Gastrocnemius medialis (tissue), 4 donors: ENCODE data around the gene SPATS2L. TPM values are rescaled to one million over a fixed set of nuclear protein-coding genes. Genes with fewer than 3 reads are reported as not detected.

Experiments
- ATAC-seq, 2 donors: fragments of 150-250 bp; one replicate each; pipeline ENCODE4 v1.9.1; 2016
- DNase-seq, 2 donors: peaks; one replicate each; pipeline ENCODE4 v3.0.0-alpha.2; 2019
- H3K27ac ChIP-seq, 4 donors: fragments of 200-600 bp; sonication (generic); 1 replicate in 1 of 4; 2 replicates in 3 of 4; pipeline ENCODE4 v1.5.1; 2016 to 2018; ENCODE audit warnings: mild to moderate bottlenecking in 2 of 4, moderate library complexity in 1 of 4
- H3K27me3 ChIP-seq, 3 donors: fragments of 200-600 bp; sonication (generic) in 2 of 3; 1 replicate in 1 of 3; 2 replicates in 2 of 3; pipeline versions ENCODE4 v1.5.1 to v1.6.0; 2016 to 2019; ENCODE audit warnings: mild to moderate bottlenecking in 1 of 3, moderate library complexity in 1 of 3
- H3K36me3 ChIP-seq, 2 donors: fragments of 200-600 bp; sonication (generic) in 1 of 2; one replicate each; pipeline ENCODE4 v1.5.1; 2017 to 2018
- H3K4me1 ChIP-seq, 2 donors: fragments of 200-600 bp; sonication (generic) in 1 of 2; one replicate each; pipeline ENCODE4 v1.5.1; 2016 to 2017; ENCODE audit warnings: mild to moderate bottlenecking in 2 of 2
- H3K4me3 ChIP-seq, 4 donors: fragments of 200-600 bp; sonication (generic) in 3 of 4; 1 replicate in 1 of 4; 2 replicates in 3 of 4; pipeline ENCODE4 v1.5.1; 2016 to 2019; ENCODE audit warnings: mild to moderate bottlenecking in 2 of 4
- H3K9me3 ChIP-seq, 3 donors: fragments of 200-600 bp; sonication (generic) in 2 of 3; 1 replicate in 1 of 3; 2 replicates in 2 of 3; pipeline ENCODE4 v1.5.1; 2016 to 2019
- CTCF ChIP-seq, 5 experiments: fragments of 450-650 bp in 3 of 5; fragments of 200-600 bp in 2 of 5; sonication (generic) in 2 of 5; IDR thresholded peaks in 4 of 5; conservative IDR thresholded peaks in 1 of 5; 1 replicate in 4 of 5; 2 replicates in 1 of 5; pipeline ENCODE4 v1.5.1; 2016 to 2019; ENCODE audit warnings: antibody characterized with exemption in 5 of 5, mild to moderate bottlenecking in 3 of 5, moderate library complexity in 3 of 5
- POLR2A ChIP-seq, 2 donors: fragments of 450-650 bp; IDR thresholded peaks; one replicate each; pipeline ENCODE4 v1.6.1; 2017; ENCODE audit warnings: antibody characterized with exemption in 2 of 2, mild to moderate bottlenecking in 2 of 2, moderate library complexity in 2 of 2
- in situ Hi-C, 4 donors: fragments of 200-750 bp; cut with MboI; loops; one replicate each; pipeline versions ENCODE4 v1.15.0 to v1.8.0; 2017; ENCODE audit warnings: low sequenced_read_pairs in 4 of 4
- intact Hi-C: fragments of 100-400 bp; cut with DNase I; formaldehyde crosslinking; loops from one replicate; pipeline ENCODE4 v1.15.1; 2023; ENCODE audit warnings: low total_unique reads
- total RNA-seq, 4 donors: library from RNA; depleted of rRNA; stranded (reverse); fragments of >200 nt; gene quantifications; one replicate each; pipeline versions ENCODE4 v1.1.0 to v1.2.3, GENCODE V29; 2016

SPATS2L gene
- total RNA-seq, 4 donors from 2014 or later = 34.0 to 74.2 (median 52.3) TPM

DNA sequence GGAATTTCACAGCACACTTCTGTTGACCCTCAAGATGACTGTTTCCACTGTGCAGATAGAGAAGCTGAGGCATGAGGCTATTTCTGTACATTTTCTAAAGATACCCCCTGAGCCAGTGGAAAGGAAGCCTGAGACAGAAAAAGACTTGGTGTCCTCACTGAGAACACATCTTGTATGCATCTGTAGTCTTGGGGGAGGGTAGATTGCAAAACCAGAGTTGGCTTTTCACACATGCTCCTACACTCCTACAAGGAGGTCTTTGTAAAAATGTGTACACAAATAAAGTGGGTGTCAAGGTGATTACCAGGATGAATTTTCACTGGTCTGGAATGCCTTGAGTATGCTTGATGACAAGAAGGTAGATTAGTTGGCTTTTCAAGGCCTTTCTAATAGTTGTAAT lies 105.3 kb downstream of the SPATS2L start:
- Histone ChIP-seq H3K27ac (no peak overlapping the region), H3K4me1 (peaks cover 16 to 22% of the 10 kb centered on the region in 2 donors), H3K27me3 (no peaks in the 10 kb centered on the region), H3K9me3 (no peaks in the 10 kb centered on the region), H3K4me3 (no peak overlapping the region), H3K36me3 (peaks cover 0 to 4% of the 10 kb centered on the region in 2 donors)
- TF ChIP-seq CTCF (IDR thresholded peaks at IDR 0.05 in 4 of 5, conservative IDR thresholded peaks at IDR 0.05 in 1 of 5) (no peak), POLR2A (IDR thresholded peaks at IDR 0.05) (no peak)
- intact Hi-C loops (no loop called here), in situ Hi-C loops (no loop called here)
- DNase-seq (no peak), ATAC-seq (peak in 1 of 2 donors; percentile 60)

GRCh38 chr2:200414367-200414766 lies 107.9 kb downstream of the SPATS2L start:
- no peak for DNase-seq
- no peak overlapping the region for H3K27ac ChIP-seq
- no peak for ATAC-seq
- TF ChIP-seq POLR2A (IDR thresholded peaks at IDR 0.05) = no peak
- no peak for TF ChIP-seq CTCF (IDR thresholded peaks at IDR 0.05 in 4 of 5, conservative IDR thresholded peaks at IDR 0.05 in 1 of 5)
- in situ Hi-C loops = no loop called here
- no peak overlapping the region for H3K4me3 ChIP-seq
- intact Hi-C loops = no loop called here
- peaks cover 0 to 11% of the 10 kb centered on the region in 2 donors for H3K36me3 ChIP-seq
- H3K9me3 ChIP-seq = no peaks in the 10 kb centered on the region
- no peaks in the 10 kb centered on the region for H3K27me3 ChIP-seq
- H3K4me1 ChIP-seq = peaks cover 8 to 14% of the 10 kb centered on the region in 2 donors

- in situ Hi-C loops (no loop called here), intact Hi-C loops (no loop called here)
- peaks cover 0 to 22% of the 10 kb centered on the region in 2 donors for H3K36me3 ChIP-seq
- peaks cover 8 to 14% of the 10 kb centered on the region in 2 donors for H3K4me1 ChIP-seq
- TF ChIP-seq POLR2A (IDR thresholded peaks at IDR 0.05) (no peak), CTCF (IDR thresholded peaks at IDR 0.05 in 4 of 5, conservative IDR thresholded peaks at IDR 0.05 in 1 of 5) (no peak)
- DNase-seq (no peak), ATAC-seq (no peak)
- H3K27ac ChIP-seq = no peak overlapping the region
- H3K27me3 ChIP-seq = no peaks in the 10 kb centered on the region
- no peaks in the 10 kb centered on the region for H3K9me3 ChIP-seq
- H3K4me3 ChIP-seq = no peak overlapping the region
Observed at GRCh38 chr2:200415455-200415854, 109.0 kb downstream of the SPATS2L start.

GRCh38 chr2:200416878-200417277 lies 110.4 kb downstream of the SPATS2L start:
- no peak for ATAC-seq
- peaks cover 7 to 8% of the 10 kb centered on the region in 2 donors for H3K4me1 ChIP-seq
- intact Hi-C loops = no loop called here

More at GRCh38 chr2:200416878-200417277, 110.4 kb downstream of the SPATS2L start:
- in situ Hi-C loops = no loop called here
- no peak for TF ChIP-seq POLR2A (IDR thresholded peaks at IDR 0.05)
- no peak for TF ChIP-seq CTCF (IDR thresholded peaks at IDR 0.05 in 4 of 5, conservative IDR thresholded peaks at IDR 0.05 in 1 of 5)
- Histone ChIP-seq H3K4me3 (no peak overlapping the region), H3K9me3 (no peaks in the 10 kb centered on the region), H3K36me3 (peaks cover 0 to 23% of the 10 kb centered on the region in 2 donors), H3K27me3 (no peaks in the 10 kb centered on the region), H3K27ac (no peak overlapping the region)
- DNase-seq = no peak
